ENCODE measurements around the gene ENOX2. TPM values are rescaled to one million over a fixed set of nuclear protein-coding genes. Genes with fewer than 3 reads are reported as not detected.

ENOX2 gene
- total and polyA plus RNA-seq, 2 donors (not counting 1 experiment from before 2014, with no cell fraction given): 5.1 to 18.8 TPM

DNA sequence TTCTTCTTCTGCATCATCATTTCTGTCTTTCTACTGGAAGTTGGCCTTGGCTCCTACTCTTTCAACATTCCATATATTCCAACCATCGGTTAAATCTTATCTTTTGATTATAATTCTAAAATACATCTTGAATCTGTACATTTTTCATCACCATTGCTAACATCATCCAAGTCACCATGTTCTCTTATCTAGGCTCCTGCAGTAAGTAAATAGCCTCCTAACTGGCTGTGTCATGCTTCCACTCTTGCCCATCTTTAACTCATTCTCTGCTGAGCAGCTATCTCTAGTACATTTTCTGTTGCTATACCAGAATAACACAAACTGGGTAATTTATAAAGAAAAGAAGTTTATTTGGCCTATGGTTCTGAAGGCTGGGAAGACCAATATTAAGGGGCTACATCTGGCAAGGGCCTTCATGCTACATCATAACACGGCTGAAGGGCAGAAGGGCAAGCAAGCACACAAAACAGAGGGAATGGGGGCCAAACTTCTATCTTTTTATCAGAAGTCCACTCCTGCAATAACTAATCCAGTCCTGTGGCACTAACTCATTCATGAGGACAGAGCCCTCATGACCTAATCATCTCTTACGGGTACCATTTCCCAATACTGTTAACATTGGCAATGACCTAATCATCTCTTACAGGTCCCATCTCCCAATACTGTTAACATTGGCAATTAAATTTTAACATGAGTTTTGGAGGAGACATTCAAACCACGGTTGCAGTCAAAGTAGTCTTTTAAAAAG, 72.2 kb downstream of the ENOX2 start:
- Mint-ChIP-seq H3K27me3 (no peaks in the 10 kb centered on the region), H3K9me3 (ENCODE audit: insufficient read depth) (no peaks in the 10 kb centered on the region), H3K27ac (no peak overlapping the region), H3K4me3 (no peak overlapping the region), H3K4me1 (peaks cover 49% of the 10 kb centered on the region)
- Histone ChIP-seq H3K9me3 (ENCODE audit: control extremely low read depth in 1 of 3, control insufficient read depth in 2 of 3, insufficient read depth in 1 of 3, low read length in 2 of 3) (no peaks in the 10 kb centered on the region), H2AFZ (ENCODE audit: insufficient read depth, low read depth, low read length, poor library complexity, severe bottlenecking) (no peak overlapping the region), H3K36me3 (replicated peaks in 1 of 2; ENCODE audit: control extremely low read depth in 1 of 2, control insufficient read depth in 1 of 2, extremely low read depth in 1 of 2, insufficient read depth in 2 of 2, low read length in 1 of 2) (no peaks in the 10 kb centered on the region), H3K27ac (ENCODE audit: low read length in 2 of 2) (no peak overlapping the region), H3K4me1 (ENCODE audit: control insufficient read depth in 2 of 2, insufficient read depth in 2 of 2, low read length in 2 of 2) (peaks cover 35 to 42% of the 10 kb centered on the region in 2 donors), H3K4me3 (ENCODE audit: control extremely low read depth in 1 of 5, extremely low read depth in 1 of 5, insufficient read depth in 1 of 5, low read depth in 2 of 5, low read length in 4 of 5) (no peak overlapping the region), H3K27me3 (replicated peaks in 1 of 4; ENCODE audit: control extremely low read depth in 1 of 4, control insufficient read depth in 3 of 4, insufficient read depth in 4 of 4, low read length in 3 of 4) (no peaks in the 10 kb centered on the region), H3K79me2 (ENCODE audit: control insufficient read depth, insufficient read depth, low read length) (no peaks in the 10 kb centered on the region), H4K20me1 (ENCODE audit: control insufficient read depth, insufficient read depth, low read length, poor library complexity, severe bottlenecking) (no peaks in the 10 kb centered on the region), H3K9ac (ENCODE audit: low read length) (no peak overlapping the region), H3K4me2 (replicated peaks; ENCODE audit: low read depth, low read length, poor library complexity, severe bottlenecking) (no peak overlapping the region)
- no peak for DNase-seq
- 100% methylated on average over 1 of the region's 4 CpGs for WGBS (ENCODE audit: insufficient coverage)
- TF ChIP-seq, protein P1, sequence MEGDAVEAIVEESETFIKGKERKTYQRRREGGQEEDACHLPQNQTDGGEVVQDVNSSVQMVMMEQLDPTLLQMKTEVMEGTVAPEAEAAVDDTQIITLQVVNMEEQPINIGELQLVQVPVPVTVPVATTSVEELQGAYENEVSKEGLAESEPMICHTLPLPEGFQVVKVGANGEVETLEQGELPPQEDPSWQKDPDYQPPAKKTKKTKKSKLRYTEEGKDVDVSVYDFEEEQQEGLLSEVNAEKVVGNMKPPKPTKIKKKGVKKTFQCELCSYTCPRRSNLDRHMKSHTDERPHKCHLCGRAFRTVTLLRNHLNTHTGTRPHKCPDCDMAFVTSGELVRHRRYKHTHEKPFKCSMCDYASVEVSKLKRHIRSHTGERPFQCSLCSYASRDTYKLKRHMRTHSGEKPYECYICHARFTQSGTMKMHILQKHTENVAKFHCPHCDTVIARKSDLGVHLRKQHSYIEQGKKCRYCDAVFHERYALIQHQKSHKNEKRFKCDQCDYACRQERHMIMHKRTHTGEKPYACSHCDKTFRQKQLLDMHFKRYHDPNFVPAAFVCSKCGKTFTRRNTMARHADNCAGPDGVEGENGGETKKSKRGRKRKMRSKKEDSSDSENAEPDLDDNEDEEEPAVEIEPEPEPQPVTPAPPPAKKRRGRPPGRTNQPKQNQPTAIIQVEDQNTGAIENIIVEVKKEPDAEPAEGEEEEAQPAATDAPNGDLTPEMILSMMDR (IDR thresholded peaks at IDR 0.05): no peak
- no peak for TF ChIP-seq EZH2 (IDR thresholded peaks at IDR 0.05; ENCODE audit: borderline replicate concordance, insufficient read depth, low read depth, low read length, poor library complexity, severe bottlenecking)
- intact Hi-C loops (cut with micrococcal nuclease): no loop called here
- CTCF ChIA-PET: no interaction called here
- ATAC-seq (ENCODE audit: low read depth): no peak
- POLR2A ChIA-PET: no interaction called here
